COLO668 (cell line): ENCODE results near the gene TIMM13.
"Not testable (repeated sequence)": the region's sequence is repeated elsewhere in the genome, so short reads cannot be mapped to it uniquely, and the experiment has no call there.

ENCODE experiments used
- DNase-seq: peaks from one replicate; lab custom pipeline; 2025; ENCODE audit not compliant: unreplicated experiment; lab: John Stamatoyannopoulos, UW

TIMM13 gene

GRCh38 chr19:2427429-2428320, at the start of gene TIMM13:
TIMM13 (minus strand) TSS chr19:2427586; CDS start chr19:2427533, 53 bp downstream.
- peak; percentile 97 for DNase-seq

DNA sequence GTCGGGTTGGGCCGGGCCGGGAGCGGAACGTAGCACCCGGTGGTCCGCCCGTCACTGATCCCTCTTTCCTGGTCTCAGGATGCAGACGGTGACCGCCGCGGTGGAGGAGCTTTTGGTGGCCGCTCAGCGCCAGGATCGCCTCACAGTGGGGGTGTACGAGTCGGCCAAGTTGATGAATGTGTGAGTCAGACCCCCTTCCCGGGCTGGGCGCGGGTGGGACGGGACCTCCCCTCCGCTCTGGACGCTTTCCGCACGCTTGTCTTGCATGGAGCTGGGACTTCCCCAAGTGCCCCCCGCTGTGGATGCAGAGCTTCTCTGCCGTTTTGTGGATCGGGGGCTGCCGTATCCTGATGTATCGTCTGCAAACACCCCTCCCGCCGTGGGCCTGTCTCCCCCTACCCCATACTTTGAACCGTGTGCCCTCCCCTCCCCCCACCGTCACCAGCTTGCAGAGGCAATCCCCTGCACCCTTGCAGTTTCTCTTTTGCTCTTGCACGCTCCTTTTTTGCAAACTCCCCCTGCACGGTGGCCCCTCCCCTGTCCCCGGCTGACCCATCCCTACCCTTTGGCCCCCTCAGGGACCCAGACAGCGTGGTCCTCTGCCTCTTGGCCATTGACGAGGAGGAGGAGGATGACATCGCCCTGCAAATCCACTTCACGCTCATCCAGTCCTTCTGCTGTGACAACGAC, 49.2 kb upstream of the TIMM13 start:
- DNase-seq = peak; percentile 44

DNA sequence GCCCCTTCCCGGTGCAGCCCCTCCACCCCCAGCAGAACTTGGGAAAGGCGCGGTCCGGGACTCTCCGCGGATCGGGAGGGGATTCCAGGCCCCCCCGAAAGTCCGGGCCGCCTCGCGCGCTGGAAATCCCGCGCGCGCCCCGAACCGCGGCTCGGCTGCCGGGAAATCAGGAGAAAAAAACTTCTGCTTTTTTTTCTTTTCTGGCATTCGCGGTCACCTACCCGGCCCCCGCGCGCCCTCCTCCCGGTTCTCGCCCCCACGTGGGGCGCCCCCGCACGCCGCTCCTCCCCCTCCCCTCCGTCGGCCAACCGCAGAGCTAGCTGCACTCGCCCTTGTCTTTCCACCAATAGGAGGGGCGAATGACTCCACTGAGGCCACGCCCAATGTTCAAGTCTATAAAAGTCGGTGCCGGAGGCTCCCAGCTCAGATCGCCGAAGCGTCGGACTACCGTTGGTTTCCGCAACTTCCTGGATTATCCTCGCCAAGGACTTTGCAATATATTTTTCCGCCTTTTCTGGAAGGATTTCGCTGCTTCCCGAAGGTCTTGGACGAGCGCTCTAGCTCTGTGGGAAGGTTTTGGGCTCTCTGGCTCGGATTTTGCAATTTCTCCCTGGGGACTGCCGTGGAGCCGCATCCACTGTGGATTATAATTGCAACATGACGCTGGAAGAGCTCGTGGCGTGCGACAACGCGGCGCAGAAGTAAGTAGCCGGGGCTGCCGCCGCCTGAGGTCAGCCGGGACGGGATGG, 48.5 kb upstream of the TIMM13 start, which contains the start of gene GADD45B:
Gene GADD45B (plus strand): TSS at position 426 of the 749 bp plus-strand sequence. CDS start 232 bp downstream, at position 658.
- DNase-seq = peak; percentile 89

- peak; percentile 43 for DNase-seq
Observed at GRCh38 chr19:2475018-2475701, 47.8 kb upstream of the TIMM13 start.

DNA sequence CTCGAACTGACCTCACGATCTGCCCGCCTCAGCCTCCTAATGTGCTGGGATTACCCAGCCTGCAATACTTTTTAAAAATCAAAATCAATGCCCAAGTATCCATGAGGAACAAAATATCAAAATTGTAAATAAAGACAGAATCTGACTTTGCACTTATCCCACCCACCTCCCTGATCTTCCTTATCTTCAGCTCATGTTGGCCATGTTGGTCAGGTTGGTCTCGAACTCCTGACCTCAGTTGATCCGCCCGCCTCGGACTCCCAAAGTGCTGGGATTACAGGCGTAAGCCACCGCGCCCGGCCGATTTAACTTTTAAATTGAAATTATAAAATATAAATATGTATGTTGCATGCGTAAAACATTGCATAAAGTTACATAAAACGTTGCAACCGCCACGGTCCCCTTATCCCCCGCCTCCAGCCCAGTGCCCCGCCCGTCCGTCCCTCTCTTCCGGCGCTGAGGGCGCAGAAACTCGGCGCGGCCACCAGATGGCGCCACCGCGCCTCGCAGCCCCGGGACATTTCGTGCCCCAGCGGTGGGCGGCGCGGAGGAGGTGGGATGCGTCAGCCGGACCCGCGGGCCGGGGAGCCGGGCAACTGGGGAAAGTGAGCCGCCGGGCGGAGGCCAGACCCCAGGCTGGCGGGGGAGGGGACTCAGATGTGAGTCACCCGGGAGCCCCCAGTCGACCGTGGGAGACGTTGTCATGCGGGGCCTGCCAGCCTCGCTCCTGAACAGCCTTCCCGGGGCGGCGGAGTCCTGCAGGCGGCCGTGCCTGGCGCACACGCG, 47.0 kb upstream of the TIMM13 start:
- peak; percentile 73 for DNase-seq

GRCh38 chr19:2469915-2470200, 42.5 kb upstream of the TIMM13 start:
- not testable (repeated sequence) for DNase-seq

GRCh38 chr19:2469102-2469914, 41.9 kb upstream of the TIMM13 start:
- no peak for DNase-seq

GRCh38 chr19:2468596-2468995, 41.2 kb upstream of the TIMM13 start:
- DNase-seq = no peak

DNA sequence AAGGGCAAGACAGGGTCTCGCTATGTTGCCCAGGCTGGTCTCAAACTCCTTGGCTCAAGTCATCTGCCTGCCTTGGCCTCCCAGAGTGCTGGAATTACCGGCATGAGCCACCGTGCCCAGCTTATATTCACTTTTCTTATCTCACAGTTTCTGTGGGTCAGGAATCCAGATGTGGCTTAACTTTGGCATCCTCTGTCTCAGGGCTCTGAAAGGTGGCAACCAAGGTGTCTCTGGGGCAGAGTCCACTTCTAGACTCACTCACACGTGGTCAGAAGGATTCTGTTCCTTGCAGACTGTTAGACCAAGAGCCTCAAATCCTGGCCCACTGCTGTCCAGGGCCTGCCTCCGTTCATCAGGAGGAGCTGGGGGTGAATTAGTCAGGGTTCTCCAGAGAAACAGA, 37.0 kb upstream of the TIMM13 start:
- DNase-seq = no peak

DNA sequence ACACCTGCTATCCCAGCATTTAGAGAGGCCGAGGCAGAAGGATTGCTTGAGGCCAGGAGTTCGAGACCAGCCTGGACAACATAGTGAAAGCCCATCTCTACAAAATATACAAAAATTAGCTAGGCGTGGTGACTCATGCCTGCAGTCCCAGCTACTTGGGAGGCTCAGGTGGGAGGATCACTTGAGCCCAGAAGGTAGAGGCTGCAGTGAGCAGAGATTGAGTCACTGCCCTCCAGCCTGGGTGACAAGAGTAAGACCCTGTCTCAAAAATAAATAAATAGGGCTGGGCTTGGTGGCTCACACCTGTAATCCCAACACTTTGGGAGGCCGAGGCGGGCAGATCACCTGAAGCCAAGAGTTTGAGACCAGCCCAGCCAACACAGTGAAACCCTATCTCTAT, 36.3 kb upstream of the TIMM13 start:
- not testable (repeated sequence) for DNase-seq

- peak; percentile 40 for DNase-seq
Observed at GRCh38 chr19:2462635-2463421, 35.4 kb upstream of the TIMM13 start.

DNA sequence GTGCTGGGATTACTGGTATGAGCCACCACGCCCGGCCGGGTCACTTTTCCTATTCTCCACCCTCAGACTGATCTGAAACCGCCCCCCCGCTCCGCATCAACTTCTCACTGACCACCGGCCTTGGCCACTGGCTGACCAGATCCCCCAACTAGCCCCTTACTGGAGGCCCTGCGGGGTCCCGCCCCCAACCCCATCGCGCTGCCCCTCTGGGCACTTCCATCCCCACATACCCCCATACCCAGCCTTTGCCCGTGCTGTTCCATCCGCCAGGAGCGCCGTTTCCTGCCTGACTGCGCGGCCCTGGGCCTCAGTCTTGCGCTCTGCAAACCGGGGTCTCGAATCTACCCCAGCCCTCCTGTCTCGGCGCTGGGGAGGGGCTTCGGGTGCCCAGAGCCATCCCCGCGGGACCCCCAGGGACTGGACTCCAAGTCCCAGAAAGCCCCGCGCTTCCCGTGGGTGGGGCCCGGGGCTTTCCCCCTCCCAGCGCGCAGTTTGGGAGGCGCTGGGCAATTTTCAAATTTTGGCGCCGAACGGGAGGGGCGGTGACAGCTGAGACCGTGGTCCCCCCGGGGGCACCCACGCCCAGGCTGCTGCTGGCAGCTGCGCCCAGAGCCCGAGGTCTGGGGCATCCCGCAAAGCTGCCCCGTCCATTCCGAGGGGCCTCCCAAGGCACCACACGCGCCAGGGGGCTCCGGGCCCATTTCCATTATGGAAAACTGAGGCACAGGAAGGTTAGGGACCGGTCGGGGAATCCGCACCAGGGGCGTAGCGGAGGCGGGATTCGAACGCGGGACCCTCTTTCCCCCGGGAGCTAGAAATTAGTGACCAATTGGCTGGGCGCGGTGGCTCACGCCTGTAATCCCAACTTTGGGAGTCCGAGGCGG, 34.6 kb upstream of the TIMM13 start:
- no peak for DNase-seq

DNA sequence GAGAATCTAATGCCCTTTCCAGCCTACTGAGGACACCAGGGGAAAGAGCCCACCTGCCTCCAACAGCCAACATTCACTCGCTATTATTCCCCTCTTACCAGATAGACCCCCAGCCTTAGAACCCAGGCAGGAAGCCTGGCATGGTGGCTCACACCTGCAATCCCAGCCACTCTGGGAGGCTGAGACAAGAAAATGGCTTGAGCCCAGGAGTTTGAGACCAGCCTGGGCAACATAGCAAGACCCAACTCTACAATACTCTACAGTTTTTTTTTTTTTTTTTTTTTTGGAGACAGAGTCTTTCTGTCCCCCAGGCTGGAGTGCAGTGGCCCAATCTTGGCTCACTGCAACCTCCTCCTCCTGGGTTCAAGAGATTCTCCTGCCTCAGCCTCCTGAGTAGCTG, 32.9 kb upstream of the TIMM13 start:
- no peak for DNase-seq

DNA sequence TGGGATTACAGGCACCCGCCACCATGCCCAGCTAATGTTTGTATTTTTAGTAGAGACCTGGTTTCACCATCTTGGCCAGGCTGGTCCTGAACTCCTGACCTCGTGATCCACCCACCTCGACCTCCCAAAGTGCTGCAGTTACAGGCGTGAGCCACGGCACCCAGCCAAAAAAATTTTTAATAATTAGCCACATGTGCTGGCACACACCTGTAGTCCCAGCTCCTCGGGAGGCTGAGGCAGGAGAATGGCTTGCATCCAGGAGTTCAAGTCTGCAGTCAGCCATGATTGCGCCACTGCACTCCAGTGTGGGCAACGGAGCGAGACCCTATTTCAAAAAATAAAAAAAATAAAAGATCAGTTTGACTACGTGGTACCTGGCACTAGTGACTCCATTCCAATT, 31.4 kb upstream of the TIMM13 start:
- not testable (repeated sequence) for DNase-seq

DNA sequence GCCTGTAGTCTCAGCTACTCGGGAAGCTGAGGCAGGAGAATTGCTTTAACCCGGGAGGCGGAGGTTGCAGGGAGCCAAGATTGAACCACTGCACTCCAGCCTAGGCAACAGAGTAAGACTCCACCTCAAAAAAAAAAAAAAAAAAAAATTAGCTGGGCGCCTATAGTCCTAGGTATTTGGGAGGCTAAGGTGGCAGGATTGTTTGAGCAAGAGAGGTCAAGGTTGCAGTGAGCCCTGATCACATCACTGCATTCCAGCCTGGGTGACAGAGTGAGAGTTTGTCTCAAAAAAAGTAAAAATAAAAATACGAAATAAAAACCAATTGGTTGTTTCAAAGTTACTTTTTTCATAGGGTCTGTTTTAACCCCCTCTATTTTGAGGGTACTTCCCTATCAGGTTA, 30.7 kb upstream of the TIMM13 start:
- DNase-seq = no peak

GRCh38 chr19:2457394-2458037, 30.1 kb upstream of the TIMM13 start:
- DNase-seq = no peak
